NCI-H1694 (cell line): ENCODE data around the gene TNNI3.
"Not testable (repeated sequence)": the region's sequence is repeated elsewhere in the genome, so short reads cannot be mapped to it uniquely, and the experiment has no call there.

Source experiments
- DNase-seq: peaks from one replicate; lab custom pipeline; 2025; lab: John Stamatoyannopoulos, UW

TNNI3 gene

DNA sequence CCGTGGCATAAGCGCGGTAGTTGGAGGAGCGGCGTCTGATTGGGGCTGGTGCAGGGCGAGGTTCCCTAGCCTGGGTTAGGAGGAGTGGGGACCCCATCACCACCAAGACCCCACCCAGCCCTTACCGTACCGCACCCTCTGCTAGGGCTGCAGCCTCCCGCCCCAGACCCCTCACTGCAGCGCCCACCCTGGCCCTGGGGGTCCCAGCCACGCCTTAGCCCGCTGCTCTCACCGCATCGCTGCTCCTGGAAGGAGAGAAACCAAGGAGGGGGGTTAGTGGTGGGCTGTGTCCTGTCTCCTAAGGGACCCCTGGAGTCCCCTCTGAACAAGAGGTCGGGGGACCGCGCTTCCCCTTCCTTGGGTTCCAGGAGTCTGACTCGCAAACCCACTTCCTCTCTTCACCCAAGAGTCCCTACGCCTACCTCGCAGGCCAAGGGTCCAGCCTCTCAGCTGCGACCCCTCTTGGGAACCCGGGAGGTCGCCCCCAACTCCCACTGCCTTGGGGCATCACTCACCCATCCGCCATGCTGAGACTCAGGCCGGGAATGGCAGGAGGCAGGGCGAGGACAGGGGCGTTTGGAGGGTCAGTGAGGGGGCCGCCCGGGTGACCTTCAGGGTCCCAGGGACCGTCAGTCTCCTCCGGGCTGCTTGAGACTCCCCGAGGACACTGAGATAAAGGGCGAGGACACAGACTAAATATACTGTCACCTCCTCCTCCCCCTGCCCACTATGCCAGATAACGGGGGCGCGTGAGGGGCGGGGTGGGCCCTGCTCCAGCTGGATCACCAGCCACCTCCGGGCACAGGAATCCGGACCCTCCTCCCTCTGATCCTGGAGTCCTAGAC lies at the start of gene TNNI3:
TSS of gene TNNI3 (minus strand) at position 669 of the 845 bp plus-strand sequence. CDS start at position 526, 143 bp downstream.
- DNase-seq: no peak

DNA sequence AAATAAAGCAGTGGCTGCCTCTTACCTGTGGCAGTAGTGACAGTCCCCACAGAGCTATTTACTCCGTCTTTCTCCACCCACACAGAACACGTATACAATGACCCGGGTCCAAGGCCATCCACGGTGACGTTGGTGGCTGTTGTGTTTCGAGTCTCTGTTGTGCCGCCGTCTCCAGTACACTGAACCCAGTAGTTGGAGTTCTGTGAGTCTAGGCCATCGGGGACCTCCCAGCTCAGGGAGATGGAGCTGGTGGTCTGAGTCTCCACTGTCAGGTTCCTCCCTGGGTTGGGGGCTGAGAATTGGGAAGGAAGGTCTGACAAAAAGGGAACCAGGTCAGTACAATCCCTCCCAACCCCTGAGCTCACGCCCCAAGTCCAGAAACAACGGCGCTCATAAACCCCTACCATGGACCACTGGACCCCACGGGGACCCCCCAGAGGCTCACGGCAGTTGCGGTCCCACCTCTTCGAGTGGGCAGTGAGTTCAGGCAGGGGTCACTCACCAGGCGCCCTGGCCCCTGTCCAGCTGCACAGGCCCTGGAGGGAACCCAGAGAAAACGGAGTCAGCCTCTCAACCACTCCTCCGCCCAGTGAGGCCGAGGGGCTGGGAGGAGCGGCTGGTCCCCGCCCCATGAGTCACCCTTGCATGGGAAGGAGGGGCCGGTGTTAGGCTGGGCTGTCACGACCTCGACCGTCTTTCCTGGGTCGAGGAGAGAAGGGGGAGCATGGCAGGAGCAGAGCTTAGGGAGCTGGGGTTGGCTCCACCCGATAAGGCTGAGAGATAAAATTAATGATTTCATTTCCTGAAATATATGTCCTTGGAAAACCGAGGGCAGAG lies 49.4 kb upstream of the TNNI3 start:
- no peak for DNase-seq

DNA sequence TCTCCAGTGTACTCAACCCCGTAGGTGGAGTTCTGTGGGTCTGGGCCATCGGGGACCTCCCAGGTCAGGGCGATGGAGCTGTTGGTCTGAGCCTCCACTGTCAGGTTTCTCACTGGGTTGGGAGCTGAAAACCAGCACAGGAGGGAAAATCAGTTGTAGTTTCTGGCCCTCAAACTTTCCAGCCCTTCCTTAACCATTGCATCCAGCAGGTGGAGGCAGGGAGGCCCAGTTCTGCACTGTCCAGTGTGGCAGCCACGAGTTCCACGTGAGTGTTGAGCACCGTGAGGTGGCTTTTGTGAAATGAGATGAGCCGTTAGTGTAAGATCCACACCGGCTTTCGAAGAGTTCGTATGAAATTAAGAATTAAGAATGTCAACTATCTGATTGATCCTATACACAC lies 44.7 kb upstream of the TNNI3 start:
- not testable (repeated sequence) for DNase-seq

DNA sequence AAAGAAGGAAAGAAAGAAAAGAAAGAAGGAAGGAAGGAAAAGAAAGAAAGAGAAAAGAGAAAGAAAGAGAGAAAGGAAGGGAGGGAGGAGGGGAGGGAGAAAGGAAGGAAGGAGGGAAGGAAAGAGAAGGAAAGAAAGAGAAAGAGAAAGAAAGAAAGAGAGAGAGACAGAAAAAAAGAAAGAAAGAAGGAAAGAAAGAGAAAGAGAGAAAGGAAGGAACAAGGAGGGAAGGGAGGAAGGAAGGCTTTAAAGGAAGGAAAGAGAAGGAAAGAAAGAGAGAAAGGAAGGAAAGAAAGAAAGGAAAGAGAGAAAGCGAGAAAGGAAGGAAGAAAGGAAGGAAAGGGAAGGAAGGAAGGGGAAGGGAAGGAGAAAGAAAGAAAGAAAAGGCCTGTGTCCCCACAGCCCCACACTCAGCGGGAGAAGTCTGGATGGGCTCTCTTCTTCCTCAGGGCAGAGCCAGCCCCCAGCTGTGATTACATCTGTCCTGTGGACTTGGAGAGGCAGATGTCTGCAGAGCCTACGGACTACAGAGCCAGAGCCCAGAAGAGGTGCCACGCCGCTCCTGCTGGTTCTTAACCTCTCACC lies 42.2 kb upstream of the TNNI3 start:
- no peak for DNase-seq

DNA sequence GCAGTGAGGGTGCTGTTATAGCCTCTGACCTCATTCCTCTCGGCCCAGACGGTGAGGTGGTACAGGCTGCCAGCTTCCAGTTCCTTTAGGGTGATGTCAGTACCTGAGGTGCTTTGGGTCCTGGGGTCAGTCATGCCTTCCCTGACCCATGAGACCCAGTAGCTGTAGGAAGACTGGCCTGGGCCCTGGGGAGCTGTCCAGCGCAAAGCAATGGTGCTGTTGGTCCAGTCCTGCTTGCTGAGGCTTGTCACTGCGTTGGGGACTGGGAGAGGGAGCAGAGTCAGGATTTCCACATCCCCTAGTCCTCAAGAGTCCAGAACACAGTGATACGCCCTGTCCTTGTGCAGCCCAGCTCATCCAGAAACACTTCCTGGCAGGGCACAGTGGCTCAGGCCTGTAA lies 41.1 kb upstream of the TNNI3 start:
- DNase-seq: no peak

DNA sequence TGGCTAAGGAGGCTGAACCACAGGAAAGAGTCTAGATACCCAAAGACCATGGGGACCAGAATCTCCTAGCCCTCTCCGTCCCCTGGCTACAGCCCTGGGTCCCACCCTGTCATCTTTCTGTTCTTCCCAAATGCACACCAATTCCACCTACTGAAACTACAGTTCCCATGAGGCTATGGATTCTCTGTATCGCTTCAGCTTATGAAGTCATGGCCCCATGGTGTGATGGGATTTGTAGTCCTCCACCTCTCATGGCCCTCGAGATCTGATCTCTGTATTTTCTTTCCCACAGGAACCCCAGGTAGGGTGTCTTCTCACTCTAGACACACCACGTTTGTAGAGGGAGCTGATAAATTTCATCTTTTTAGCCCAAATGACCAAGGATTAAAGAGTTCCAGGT lies 40.0 kb upstream of the TNNI3 start:
- DNase-seq: no peak

DNA sequence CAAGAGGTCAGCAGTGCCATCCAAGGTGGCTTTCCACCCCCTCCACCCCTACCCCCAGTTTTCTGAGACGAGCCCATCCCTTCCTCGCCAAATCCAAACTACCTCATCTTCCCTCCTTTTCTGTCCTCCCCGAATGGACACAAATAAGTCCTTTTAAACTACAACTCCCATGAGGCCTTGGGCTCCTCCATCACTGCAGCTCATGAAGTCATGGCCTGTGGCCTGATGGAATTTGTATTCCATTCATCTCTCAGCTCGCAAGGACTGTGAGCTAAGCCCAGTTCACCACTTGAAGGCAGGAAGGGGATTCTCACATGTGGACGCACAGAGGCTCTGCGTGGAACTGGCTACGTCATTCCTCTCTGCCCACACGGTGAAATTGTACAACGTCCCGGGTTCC lies 39.3 kb upstream of the TNNI3 start:
- no peak for DNase-seq

DNA sequence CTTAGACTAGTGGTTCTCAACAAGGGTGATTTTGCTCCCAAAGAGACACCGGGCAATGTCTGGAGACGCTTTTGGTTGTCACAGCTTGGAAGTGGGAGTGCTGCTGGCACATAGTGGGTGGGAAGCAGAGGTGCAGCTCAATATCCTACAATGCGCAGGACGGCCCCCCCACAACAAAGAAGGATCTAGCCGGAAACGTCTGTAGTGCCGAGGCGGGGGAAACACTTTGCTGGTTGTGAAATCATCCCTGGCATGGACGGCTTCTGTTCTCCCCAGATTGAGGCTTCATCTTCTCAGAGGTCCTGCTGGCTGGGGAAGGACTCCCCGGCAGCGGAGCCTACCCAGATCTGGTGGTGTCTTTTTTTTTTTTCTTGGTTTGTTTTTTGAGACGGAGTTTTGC lies 35.9 kb upstream of the TNNI3 start:
- DNase-seq: no peak

DNA sequence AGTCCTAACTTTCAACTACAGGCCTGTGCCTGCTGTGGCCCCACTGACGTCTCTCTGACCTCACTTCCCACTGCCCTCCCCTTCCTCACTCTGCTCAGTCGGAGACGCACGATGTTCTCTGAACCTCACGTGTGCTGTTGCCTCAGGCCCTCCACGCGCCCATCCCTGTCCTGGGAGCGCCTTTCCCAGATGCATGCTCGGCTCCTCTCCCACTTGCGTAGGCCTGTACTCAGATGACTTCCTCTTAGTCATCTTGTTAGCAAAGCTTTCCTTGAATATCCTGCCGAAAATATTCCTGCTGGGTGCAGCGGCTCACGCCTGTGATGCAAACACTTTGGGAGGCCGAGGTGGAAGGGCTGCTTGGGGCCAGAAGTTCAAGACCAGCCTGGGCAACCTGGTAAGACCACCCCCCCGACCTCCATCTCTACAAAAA lies 31.9 kb upstream of the TNNI3 start:
- no peak for DNase-seq

DNA sequence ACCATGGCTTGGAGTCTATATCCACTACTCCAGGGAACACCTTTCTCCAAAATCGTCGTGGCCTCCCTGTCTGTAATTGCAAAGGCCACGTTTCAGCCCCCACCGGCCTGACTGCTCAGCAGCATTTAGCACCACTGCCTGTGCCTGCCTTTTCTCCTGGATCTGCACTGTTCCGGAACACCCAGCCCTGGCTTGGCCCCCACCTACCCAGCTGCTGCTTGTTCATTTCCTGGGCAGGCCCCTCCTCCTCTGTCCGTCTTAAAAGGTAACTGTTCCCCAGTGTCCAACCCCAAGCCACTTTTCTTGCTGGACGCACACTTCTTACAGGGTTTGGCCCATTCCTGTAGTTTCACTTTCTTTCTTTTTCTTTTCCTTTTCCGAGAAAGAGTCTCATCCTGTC lies 31.1 kb upstream of the TNNI3 start:
- no peak for DNase-seq

DNA sequence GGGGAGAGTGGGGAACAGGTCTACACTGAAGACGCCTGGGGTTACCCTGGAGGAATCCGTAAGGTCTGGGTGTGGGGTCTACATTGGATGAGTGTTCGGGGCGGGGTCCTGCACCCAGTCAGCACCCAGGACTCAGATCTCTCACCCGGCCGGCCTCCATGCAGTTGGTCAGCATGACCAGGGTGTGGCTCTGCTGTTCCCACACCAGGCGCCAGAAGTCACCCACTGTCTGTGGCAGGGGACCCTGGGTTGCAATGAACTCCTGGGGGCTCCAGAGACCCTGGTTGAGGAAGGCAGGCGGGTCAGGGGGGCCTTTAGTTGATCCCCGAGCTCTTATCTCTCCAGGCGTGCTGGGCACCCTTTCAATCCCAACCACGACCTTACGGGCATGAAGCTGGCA lies 28.5 kb upstream of the TNNI3 start:
- no peak for DNase-seq

DNA sequence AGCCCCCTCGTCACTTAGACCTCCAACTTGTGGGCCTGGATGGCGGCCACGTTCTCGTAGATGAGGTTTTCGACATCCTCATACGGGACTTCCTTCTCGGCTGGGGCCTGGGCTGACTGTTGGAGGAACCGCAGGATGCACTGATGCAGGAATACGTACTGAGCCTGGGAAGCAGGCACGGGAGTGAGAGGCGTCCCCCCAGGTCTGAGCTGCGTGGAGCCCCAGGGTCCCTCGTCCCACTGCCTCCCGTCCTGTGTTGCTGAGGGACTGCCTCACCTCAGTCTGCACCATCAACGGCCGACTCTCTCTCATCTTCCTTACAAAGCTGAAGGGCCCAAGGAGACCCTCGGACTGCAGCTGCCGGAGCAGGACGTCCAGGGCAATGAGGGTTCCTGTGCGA lies 24.2 kb upstream of the TNNI3 start:
- DNase-seq: no peak

DNA sequence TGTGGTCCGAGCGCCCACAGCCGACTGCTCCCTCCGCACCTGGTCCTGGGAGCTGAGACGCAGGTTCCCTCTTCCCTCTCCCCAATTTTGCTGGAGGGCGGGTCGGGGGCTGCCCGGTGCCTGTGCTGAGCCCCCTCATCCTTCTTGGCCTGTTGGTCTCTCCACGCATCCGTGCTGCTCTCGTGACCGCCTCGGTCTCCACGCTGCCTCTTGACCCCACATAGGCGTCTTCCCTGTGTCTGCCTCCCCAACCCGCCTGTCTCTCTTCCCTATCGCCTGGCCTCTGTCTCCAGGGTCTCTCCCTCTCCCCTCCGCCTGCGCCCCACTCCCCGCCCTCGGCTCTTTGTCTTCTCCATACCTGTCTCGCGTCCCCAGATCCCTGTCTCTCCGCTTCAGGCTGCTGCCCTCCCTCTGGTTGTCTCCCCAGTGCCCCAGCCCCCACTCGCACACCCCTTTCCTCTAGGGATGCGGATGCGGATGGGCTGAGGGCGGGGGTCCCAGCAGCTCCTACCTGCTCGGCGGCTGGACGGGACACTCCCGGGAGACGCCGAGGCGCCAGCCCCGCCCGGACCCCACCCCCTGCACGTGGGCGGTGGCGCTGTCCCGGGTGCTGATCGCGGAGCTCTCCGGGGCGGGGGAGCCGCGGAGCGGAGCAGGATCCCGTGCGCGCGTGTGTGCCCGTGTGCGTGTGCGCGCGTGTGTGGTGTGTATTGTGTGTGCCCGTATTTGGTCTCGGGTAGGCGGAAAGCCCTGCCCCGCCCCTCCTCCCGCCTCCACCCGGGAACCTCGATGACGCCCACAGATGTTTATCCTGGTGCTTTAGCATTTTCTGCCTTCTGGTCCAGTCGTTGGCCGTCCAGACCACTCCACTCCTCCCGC lies 22.3 kb upstream of the TNNI3 start, which contains the start of gene SYT5:
TSS of gene SYT5 (minus strand) at position 684 of the 879 bp plus-strand sequence. CDS start 1,248 bp downstream, outside the sequence.
- no peak for DNase-seq

DNA sequence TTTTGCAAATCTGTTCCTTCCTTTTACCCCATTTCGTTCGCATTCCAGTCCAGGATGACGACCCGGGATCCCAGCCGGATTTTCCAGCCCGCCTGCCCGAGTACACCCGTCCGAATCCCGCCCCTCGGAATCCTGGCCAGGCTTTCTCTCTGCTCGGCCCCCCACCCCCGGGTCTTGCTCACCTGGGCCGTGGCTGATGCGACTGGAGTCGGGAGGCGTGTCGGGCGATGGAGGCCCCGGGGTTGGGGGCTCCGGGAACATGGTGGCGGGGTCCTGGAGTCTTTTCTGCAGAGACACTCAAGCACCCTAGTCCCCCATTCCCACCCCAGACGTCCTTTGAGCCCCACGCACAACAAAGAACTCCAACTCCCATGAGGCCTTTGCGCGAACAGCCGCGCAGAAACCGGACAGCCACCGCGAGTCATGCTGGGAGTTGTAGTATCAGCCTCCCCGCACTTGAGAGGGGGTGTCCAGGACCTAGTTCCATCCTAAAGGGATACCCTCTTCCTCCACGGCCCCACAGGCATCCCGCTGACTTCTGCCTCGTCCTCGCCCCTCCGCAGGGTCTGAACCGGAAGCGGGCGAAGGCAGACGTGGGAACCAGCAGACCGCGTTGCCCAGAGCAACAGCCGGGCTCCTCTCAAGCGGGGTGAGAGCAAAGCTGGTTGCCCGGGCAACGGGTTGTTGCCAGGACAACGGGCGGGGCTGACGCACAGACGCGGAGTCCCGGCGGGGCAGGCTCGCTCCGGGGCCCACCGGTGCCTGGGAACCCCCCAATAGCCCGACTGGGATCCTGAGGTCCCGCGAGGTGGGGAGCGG lies 21.5 kb upstream of the TNNI3 start:
- peak; percentile 88 for DNase-seq

DNA sequence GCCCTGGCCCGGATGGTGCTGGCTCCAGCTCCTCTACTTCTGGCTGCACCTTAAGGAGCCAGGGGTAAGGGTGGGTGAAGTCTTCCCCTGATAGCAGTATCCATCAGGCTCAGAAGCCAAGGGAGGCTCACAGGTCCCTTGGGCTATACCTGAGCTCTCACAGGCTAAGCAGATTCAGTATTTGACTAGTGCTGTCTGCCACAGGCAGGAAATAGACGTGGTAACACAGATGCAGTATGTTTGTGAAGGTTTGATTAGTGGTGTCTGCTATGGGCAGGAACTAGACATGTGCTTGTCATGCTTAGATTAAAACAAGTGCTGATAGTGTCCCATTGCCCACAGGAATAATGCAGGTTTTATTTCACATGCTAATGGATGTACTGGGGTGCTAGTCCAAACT lies 18.5 kb upstream of the TNNI3 start:
- no peak for DNase-seq

DNA sequence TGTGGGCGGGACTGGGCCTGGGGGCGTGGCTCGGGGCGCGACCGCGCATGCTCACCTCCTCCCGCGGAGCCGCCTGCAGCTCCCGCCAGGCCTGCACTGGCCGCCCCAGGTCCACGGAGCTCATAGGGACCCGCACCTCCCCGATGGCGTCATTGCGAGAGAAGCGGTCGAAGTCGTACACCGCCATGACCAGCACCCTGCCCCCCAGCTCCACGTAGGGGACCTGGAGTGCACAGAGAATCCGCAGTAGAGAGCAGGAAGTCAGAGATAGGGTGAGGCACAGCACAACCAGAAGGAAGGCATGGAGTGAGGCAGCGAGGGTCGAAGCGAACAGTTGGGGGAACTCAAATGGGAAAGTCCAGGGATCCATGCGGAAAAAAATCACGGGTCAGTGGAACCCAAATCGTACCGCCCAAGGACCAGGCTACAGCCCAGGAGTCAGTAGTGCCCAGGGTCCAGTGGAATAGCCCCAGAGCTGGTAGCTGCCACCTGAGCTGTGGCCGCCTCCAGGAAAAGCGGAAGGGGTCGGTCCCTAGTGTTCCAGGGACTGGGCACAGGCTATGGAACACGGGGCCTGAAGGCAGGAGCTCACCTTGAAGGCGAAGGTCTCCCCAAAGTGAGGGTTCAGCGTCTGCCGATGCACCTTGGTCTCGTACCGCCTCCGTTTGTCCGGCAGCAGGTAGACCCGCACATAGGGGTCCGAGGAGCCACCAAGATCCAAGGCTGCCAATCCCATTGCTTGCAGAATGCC lies 17.8 kb upstream of the TNNI3 start:
- no peak for DNase-seq

DNA sequence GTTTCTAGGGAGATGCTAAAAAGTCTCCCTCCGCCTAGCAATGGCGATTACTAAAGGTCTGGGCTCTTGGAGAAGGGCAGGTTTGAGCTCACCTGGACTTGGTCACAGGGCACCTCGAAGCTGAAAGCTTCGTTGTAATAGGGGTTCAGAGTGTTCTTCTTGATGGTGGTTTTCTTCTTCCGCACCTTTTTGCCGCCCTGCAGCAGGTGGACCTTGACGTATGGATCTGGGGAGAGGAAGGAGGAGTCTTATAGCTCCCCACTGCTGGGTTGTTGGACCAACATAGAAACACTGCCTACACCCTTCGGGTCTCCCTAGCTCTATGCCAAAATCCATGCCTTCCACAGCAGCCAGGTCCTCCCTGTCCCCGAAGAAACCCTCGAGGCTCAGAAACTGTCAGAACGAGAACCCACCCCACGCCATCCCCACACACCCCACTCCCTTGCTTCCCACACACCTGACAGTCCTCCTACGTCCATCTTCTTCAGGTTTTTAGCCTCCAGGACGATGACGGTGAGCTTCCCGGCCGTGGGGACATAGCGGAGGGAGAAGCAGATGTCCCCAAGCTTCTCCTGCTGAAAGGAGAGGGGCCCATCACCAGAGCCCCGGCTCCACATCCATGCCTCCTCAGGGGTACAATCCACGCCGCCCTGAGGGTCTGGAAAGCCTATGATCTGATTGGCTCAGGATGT lies 17.0 kb upstream of the TNNI3 start:
- DNase-seq: no peak

DNA sequence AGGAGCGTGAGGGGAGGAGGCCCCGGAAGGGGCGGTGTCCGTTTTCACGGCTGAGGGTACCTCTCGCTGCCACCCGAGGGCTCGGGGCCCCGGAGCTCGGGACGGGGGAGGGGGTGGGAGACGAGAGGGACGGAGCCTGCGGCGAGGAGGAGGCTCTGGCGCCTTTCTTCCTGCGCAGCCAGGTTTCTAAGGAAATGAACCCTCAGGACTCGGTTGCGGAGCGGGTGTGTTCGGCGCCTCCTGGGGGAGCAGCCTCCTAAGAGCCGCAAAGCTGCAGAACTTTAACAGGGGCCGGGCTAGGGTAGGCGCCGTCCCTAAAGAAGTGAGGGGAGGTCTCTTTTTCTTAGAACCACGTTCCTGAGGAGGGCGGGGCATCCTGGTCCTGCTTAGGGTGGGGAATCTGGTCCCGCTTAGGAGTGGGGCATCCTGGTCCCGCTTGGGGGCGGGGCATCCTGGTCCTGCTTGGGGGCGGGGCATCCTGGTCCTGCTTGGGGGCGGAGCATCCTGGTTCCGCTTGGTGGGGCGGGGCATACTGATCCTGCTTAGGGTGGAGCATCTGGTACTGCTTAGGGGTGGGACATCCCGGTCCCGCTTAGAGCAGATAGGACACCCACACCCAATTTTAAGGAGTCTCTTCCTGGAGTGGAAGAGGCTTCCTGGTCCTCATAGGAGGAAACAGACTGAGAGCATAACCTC lies 16.3 kb upstream of the TNNI3 start:
- DNase-seq: peak; percentile 31
